HG03520 (cell line): ENCODE data around the gene MKRN2OS.

Source experiments
- ATAC-seq: cut with Tn5 transposase; IDR thresholded peaks from one replicate; pipeline ENCODE4 v1.9.1; 2021; ENCODE audit warnings: mild to moderate bottlenecking, moderate library complexity; ENCODE audit not compliant: unreplicated experiment

Gene MKRN2OS

GRCh38 chr3:12516873-12517272, 28.4 kb downstream of the MKRN2OS start:
- ATAC-seq = no peak

- ATAC-seq = no peak
Observed at GRCh38 chr3:12515631-12516030, 29.7 kb downstream of the MKRN2OS start.

DNA sequence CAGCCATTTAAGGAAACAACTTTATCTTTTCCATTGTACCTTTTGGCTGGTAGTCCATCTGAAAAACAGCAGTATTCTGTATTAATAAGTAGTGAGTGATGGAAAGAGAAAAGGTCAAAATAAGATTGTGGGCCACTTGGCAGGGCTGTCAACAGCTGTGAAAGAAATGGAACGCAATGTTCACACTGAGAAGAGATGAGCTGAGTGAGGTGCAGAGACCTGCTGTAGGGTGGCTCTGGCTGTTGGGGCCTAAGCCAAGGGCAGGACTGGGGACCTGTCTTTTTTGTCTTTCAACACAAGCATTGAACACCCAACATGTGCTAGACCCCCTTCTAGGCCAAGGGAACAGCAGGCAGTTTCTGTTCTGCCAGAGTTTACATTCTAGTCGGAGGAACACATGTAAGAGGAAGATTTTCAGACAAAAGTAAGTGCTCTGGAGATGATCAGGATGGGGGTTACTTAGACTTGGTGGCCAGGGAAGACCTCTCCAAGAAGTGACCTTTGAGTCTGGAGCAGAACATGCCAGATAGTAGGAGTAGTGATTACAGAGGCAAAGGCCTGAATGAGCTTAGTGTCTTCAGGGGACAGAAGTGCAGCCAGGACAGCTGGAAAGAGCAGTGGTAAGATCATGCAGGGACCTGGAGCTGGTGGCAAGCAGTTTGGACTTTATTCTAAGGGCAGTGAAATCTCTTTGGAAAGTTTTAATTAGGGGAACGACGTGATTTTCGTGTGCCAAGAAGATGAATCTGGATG, 31.4 kb downstream of the MKRN2OS start:
- ATAC-seq = no peak

GRCh38 chr3:12512534-12513118, 32.7 kb downstream of the MKRN2OS start:
- no peak for ATAC-seq

DNA sequence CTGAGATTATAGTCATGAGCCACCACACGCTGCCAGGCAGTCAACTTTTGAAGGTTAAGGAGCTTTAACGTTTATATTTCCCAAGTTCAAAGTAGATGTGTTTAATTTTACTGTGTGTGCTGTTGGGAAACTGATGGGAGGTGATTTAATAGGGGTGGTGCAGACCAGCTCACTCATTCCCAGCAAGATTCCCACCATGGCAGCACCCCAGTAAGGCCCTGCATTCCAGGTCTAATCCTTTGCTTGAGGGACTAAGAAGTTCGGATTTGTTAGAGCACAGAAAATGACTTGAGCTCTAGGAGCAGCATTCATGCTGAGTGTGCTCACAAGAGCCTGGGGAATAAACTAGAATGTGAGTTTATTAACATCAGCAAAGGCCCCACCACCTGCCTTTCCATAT, 35.8 kb downstream of the MKRN2OS start:
- no peak for ATAC-seq

GRCh38 chr3:12508291-12508700, 37.0 kb downstream of the MKRN2OS start:
- no peak for ATAC-seq

- ATAC-seq = no peak
Observed at GRCh38 chr3:12507591-12508281, 37.6 kb downstream of the MKRN2OS start.

GRCh38 chr3:12506201-12506709, 39.0 kb downstream of the MKRN2OS start:
- ATAC-seq = no peak

DNA sequence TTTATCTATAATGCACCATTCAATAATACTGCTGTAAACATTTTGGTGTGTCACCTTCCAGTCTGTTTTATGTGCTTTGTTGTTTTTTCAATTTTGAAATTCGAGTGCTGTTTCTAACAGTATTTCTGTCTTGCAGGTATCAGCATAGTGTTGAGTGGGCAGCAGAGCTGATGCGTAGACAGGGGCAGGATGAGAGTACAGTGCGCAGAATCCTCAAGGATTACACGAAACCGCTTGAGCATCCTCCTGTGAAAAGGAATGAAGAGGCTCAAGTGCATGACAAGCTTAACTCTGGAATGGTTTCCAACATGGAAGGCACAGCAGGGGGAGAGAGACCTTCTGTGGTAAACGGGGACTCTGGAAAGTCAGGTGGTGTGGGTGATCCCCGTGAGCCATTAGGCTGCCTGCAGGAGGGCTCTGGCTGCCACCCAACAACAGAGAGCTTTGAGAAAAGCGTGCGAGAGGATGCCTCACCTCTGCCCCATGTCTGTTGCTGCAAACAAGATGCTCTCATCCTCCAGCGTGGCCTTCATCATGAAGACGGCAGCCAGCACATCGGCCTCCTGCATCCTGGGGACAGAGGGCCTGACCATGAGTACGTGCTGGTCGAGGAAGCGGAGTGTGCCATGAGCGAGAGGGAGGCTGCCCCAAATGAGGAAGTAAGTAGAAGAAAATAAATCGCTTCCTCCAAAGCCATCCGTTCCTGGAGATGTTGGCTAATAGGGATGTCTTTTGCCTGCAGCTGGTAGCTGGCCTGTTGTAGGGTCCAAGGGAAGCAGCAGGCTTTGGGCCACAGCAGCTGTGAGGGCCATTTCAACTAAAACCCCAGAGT, 42.0 kb downstream of the MKRN2OS start:
- no peak for ATAC-seq

GRCh38 chr3:12501360-12502020, 43.8 kb downstream of the MKRN2OS start:
- no peak for ATAC-seq

DNA sequence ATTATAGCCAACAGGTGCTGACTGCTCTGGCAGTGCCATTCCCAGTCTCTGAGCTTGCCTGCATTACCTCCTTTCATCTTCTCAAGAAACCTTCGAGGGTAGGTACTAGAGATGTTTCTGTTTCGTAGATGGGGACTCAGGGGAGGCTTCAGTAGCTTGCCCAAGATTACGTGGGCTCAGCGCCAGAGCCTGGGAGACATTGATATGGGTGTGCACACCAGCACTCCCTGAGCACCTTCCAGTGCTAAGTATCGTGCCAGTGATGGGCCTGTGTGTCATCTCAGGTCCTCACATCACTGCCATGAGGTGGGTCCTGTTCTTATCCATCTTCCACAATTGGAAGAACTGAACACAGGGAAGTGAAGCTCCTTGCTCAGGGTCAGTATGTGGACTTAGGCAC, 45.8 kb downstream of the MKRN2OS start:
- no peak for ATAC-seq

DNA sequence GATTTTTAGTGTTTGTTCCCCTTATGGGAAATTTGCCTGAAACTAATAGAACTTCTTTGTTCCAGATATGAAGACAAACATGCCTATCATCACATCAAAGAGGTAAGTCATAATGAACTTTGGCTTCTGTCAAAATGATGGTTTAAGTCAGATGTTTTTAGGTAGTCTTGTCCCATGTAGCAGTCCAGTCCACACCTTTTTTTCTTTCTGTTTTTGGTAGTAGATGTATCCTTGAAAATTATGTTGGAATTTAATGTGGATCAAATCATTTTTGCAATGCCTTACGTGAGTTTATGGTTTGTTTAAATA, 48.9 kb downstream of the MKRN2OS start:
- no peak for ATAC-seq

DNA sequence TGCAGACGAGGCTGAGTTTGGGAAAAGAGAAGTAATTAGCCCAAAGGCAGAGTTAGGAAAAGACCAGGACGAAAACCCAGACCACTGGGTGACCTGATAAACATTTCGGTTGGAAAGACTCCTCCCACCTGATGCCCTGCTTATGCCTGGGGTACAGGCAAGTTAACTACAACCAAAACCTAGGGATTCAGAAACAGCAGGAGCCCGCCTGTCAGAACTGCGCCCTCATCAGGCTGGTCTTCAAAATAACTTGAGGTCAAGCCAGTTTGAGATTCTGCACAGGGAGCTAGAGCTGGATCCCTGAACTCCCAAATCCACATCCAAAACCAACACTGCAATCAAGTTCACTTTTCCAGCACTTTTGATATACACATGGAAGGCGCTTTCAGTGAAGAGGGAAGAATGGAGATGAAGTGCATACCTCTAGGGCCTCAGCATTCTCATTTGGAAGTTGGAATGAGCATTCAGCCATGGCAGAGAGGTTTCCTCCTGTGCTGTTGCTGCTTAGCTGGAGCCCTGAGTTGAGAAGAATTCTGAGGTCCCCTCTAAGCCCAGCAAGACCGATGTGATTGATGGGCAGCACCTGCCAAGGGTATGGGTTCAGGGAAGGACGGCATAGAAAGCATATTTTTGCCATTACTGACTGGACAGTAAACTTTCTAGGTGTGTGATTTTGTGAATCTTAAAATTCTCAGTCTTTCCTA, 49.4 kb downstream of the MKRN2OS start:
- no peak for ATAC-seq

GRCh38 chr3:12490547-12490946, 54.8 kb downstream of the MKRN2OS start:
- no peak for ATAC-seq

- ATAC-seq = no peak
Observed at GRCh38 chr3:12489832-12490231, 55.5 kb downstream of the MKRN2OS start.
